GM12874 (cell line): ENCODE results near the gene TMEM131L.

Source experiments
- TF ChIP-seq, protein P1 (sequence below): IDR thresholded peaks from 2 replicates; pipeline ENCODE4 v1.5.1; 2011; ENCODE audit warnings: low read depth, mild to moderate bottlenecking, control low read depth, low read length, moderate library complexity; ENCODE audit not compliant: insufficient read depth

The TMEM131L gene

GRCh38 chr4:153451911-153452657 lies 14.1 kb upstream of the TMEM131L start:
- TF ChIP-seq, protein P1, sequence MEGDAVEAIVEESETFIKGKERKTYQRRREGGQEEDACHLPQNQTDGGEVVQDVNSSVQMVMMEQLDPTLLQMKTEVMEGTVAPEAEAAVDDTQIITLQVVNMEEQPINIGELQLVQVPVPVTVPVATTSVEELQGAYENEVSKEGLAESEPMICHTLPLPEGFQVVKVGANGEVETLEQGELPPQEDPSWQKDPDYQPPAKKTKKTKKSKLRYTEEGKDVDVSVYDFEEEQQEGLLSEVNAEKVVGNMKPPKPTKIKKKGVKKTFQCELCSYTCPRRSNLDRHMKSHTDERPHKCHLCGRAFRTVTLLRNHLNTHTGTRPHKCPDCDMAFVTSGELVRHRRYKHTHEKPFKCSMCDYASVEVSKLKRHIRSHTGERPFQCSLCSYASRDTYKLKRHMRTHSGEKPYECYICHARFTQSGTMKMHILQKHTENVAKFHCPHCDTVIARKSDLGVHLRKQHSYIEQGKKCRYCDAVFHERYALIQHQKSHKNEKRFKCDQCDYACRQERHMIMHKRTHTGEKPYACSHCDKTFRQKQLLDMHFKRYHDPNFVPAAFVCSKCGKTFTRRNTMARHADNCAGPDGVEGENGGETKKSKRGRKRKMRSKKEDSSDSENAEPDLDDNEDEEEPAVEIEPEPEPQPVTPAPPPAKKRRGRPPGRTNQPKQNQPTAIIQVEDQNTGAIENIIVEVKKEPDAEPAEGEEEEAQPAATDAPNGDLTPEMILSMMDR, result no peak

DNA sequence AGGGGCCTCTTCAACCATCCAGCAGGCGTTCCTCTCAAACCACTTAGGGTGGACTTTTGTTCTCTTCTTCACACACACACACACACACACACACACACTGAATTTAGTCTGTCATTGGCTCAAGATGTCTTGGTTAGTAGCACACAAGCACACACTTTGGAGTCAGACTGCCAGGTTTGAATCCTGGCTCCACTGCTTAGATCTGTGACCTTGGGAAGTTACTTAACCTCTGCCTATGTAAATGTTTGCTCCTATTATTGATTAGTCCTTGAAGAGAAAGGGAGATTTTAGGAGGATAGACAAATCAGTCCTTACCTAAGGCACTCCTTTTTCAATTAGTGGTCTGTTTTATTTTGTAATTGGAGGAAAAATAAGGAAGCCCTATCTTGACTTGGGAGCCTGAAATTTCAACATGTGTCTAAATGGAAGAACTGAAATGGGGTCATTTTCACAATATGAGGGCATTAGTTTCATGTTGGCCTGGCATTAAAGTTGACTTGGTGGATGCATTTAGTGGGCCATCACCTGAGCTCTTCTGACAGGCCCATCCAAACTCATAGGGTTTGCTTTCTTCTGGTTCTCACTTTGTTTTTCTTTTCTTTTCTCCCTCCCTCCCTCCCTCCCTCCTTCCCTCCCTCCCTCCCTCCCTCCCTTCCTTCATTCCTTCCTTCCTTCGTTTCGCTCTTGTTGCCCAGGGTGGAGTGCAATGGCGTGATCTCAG lies 13.3 kb upstream of the TMEM131L start:
- TF ChIP-seq, protein P1, result no peak

DNA sequence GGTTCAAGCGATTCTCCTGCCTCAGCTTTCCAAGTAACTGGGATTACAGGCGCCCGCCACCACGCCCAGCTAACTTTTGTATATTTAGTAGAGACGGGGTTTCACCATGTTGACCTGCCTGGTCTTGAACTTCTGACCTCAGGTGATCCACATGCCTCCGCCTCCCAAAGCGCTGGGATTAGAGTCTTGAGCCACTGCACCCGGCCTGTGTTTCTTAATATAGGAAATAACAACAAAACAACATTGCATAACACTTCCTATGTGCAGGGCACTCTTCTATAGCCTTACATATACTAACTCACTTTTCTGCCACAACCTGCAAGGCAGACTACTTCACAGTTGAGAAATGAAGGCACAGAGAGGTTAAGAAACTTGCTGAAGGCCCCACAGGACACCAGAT lies 12.8 kb upstream of the TMEM131L start:
- TF ChIP-seq, protein P1, result no peak

- TF ChIP-seq, protein P1, result no peak
These were observed 7.2 kb upstream of the TMEM131L start for GRCh38 chr4:153458969-153459368.

DNA sequence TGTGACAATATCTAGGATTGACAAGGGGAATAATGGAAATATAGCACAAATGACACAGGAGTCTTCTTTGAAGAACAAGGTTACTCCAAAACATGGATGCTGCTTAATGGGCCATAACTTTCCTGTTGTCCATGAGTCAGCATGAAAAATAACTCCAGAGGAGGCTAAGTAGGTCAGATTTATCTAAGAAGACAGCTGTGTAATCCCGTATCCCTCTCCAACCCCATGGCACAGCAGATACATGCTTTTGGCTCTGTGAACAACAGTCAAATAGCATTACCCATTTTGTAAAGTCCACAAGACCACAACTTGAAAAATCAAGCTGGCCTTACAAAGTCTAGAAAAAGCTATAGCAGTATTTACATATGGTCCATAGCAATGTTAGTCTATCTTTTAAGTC lies 2.1 kb upstream of the TMEM131L start:
- TF ChIP-seq, protein P1, result no peak

GRCh38 chr4:153465140-153465539 lies 1.0 kb upstream of the TMEM131L start:
- TF ChIP-seq, protein P1, result no peak

DNA sequence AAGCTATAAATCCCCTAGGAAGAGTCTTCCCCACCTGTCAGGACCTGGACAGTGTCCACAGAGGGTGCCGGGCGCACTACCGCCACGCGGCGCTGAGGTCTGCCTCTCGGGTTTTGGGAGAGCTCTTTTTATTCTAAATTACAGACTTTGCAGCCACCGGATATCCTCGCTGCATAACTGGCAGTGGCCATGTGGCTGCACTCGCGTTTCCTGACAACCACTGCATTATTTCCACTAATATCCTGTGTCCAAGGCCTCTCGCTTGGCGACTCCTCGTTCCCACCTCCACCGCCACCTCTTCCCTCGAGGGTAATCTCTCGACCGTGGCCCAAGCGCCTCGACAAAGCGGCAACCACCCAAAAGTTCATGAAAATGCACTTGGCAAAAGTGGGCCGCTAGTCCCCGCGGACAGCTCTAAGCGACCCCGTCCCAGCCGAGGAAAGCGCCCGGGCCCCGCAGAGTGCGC lies 512 bp upstream of the TMEM131L start:
- TF ChIP-seq, protein P1, result no peak
